H9 (cell line): ENCODE data around the gene TRIM60. TPM values are rescaled to one million over a fixed set of nuclear protein-coding genes. Genes with fewer than 3 reads are reported as not detected.

Experiments
- DNase-seq: peaks from one replicate; pipeline ENCODE4 v3.0.0-alpha.2; 2017
- H2AFZ ChIP-seq: one replicate; pipeline ENCODE4 v1.6.1; 2013; ENCODE audit warnings: mild to moderate bottlenecking, low read length, control low read depth, moderate library complexity
- H2AK5ac ChIP-seq: 2 replicates; pipeline ENCODE4 v1.6.1; 2013; ENCODE audit warnings: low read length, control low read depth, mixed read lengths; ENCODE audit not compliant: insufficient read length
- H2BK120ac ChIP-seq: one replicate; pipeline ENCODE4 v1.6.1; 2013; ENCODE audit warnings: low read depth, mild to moderate bottlenecking, low read length, control low read depth, inconsistent platforms; ENCODE audit not compliant: poor library complexity, severe bottlenecking
- H2BK12ac ChIP-seq: 2 replicates; pipeline ENCODE4 v1.6.1; 2013; ENCODE audit warnings: low read length, control low read depth, mixed read lengths, low read depth; ENCODE audit not compliant: insufficient read length
- H2BK15ac ChIP-seq: 2 replicates; pipeline ENCODE4 v1.6.1; 2013; ENCODE audit warnings: low read depth, low read length, control low read depth
- H2BK20ac ChIP-seq: one replicate; pipeline ENCODE4 v1.6.1; 2013; ENCODE audit warnings: low read depth, mild to moderate bottlenecking, low read length, control low read depth, inconsistent platforms; ENCODE audit not compliant: poor library complexity, severe bottlenecking
- H2BK5ac ChIP-seq: 2 replicates; pipeline ENCODE4 v1.6.1; 2013; ENCODE audit warnings: low read length, control low read depth, mixed read lengths; ENCODE audit not compliant: insufficient read length
- H3K14ac ChIP-seq: 2 replicates; pipeline ENCODE4 v1.6.1; 2013; ENCODE audit warnings: low read length, control low read depth; ENCODE audit not compliant: insufficient read depth
- H3K18ac ChIP-seq: 2 replicates; pipeline ENCODE4 v1.6.1; 2013; ENCODE audit warnings: low read depth, mild to moderate bottlenecking, mixed read lengths, low read length, control low read depth; ENCODE audit not compliant: insufficient read length
- H3K23ac ChIP-seq: 2 replicates; pipeline ENCODE4 v1.6.1; 2013; ENCODE audit warnings: low read length, control low read depth, mixed read lengths, low read depth; ENCODE audit not compliant: insufficient read length
- H3K23me2 ChIP-seq: 2 replicates; pipeline ENCODE4 v1.6.1; 2013; ENCODE audit warnings: low read depth, mild to moderate bottlenecking, mixed read lengths, low read length, control low read depth; ENCODE audit not compliant: insufficient read length, poor library complexity, severe bottlenecking
- H3K27ac ChIP-seq: 2 replicates; pipeline ENCODE4 v1.5.1; 2013; ENCODE audit warnings: low read length, control low read depth, mixed read lengths, low read depth; ENCODE audit not compliant: insufficient read length
- H3K27me3 ChIP-seq: 2 replicates; pipeline ENCODE4 v1.6.1; 2013; ENCODE audit warnings: low read length, control low read depth, inconsistent platforms; ENCODE audit not compliant: insufficient read depth
- H3K4ac ChIP-seq: 2 replicates; pipeline ENCODE4 v1.6.1; 2013; ENCODE audit warnings: low read depth, mild to moderate bottlenecking, control low read depth, inconsistent platforms, low read length, moderate library complexity
- H3K4me1 ChIP-seq: 2 replicates; pipeline ENCODE4 v1.6.1; 2013; ENCODE audit warnings: low read length, control low read depth, inconsistent platforms; ENCODE audit not compliant: insufficient read depth
- H3K4me2 ChIP-seq: 2 replicates; pipeline ENCODE4 v1.6.1; 2013; ENCODE audit warnings: low read length, control low read depth, mixed read lengths; ENCODE audit not compliant: insufficient read length, insufficient read depth
- H3K56ac ChIP-seq: 2 replicates; pipeline ENCODE4 v1.6.1; 2013; ENCODE audit warnings: low read depth, mild to moderate bottlenecking, mixed read lengths, low read length, control low read depth; ENCODE audit not compliant: insufficient read length
- H3K79me1 ChIP-seq: 2 replicates; pipeline ENCODE4 v1.6.1; 2013; ENCODE audit warnings: low read depth, mild to moderate bottlenecking, moderate library complexity, low read length, control low read depth, inconsistent platforms; ENCODE audit not compliant: insufficient read depth, poor library complexity, severe bottlenecking
- H3K79me2 ChIP-seq: 2 replicates; pipeline ENCODE4 v1.6.1; 2013; ENCODE audit warnings: low read length, control low read depth, inconsistent platforms; ENCODE audit not compliant: insufficient read depth
- H3K9ac ChIP-seq: 2 replicates; pipeline ENCODE4 v1.6.1; 2013; ENCODE audit warnings: low read length, control low read depth, mixed read lengths; ENCODE audit not compliant: insufficient read length; ENCODE audit errors: extremely low read depth
- H3K9me3 ChIP-seq: one replicate; pipeline ENCODE4 v1.6.1; 2013; ENCODE audit warnings: low read depth, low read length, inconsistent platforms; ENCODE audit not compliant: control insufficient read depth
- H3T11ph ChIP-seq: one replicate; pipeline ENCODE4 v1.6.1; 2013; ENCODE audit warnings: mild to moderate bottlenecking, low read length, control low read depth, inconsistent platforms
- H4K20me1 ChIP-seq: one replicate; pipeline ENCODE4 v1.6.1; 2013; ENCODE audit not compliant: control insufficient read depth, insufficient read length, insufficient read depth
- H4K5ac ChIP-seq: 2 replicates; pipeline ENCODE4 v1.6.1; 2013; ENCODE audit warnings: low read depth, mild to moderate bottlenecking, mixed read lengths, low read length, control low read depth; ENCODE audit not compliant: insufficient read length
- H4K8ac ChIP-seq: replicated peaks from 2 replicates; pipeline ENCODE4 v1.6.1; 2013; ENCODE audit warnings: low read length, control low read depth, mixed read lengths, low read depth; ENCODE audit not compliant: insufficient read length
- H4K91ac ChIP-seq: 2 replicates; pipeline ENCODE4 v1.6.1; 2013; ENCODE audit warnings: low read depth, mild to moderate bottlenecking, moderate library complexity, mixed read lengths, low read length, control low read depth; ENCODE audit not compliant: insufficient read length
- H3K27ac Mint-ChIP-seq, 3 experiments: 2 replicates in 2 of 3; 3 replicates in 1 of 3; pipeline ENCODE4 v1.8.0; 2020 to 2021; ENCODE audit warnings: mixed read lengths in 3 of 3, mild to moderate bottlenecking in 1 of 3, moderate library complexity in 1 of 3
- H3K27me3 Mint-ChIP-seq: 2 replicates; pipeline ENCODE4 v1.8.0; 2021; ENCODE audit warnings: low read depth, mild to moderate bottlenecking, moderate library complexity, mixed read lengths
- H3K36me3 Mint-ChIP-seq, 3 experiments: 2 replicates in 2 of 3; 3 replicates in 1 of 3; pipeline ENCODE4 v1.8.0; 2020 to 2021; ENCODE audit warnings: low read depth in 3 of 3, mixed read lengths in 3 of 3; ENCODE audit not compliant: insufficient read depth in 1 of 3
- H3K4me1 Mint-ChIP-seq, 2 experiments: 2 replicates each; pipeline ENCODE4 v1.8.0; 2020; ENCODE audit warnings: mixed read lengths in 2 of 2
- H3K4me3 Mint-ChIP-seq, 2 experiments: 2 replicates in 1 of 2; 3 replicates in 1 of 2; pipeline ENCODE4 v1.8.0; 2020 to 2021; ENCODE audit warnings: mild to moderate bottlenecking in 2 of 2, mixed read lengths in 2 of 2, moderate library complexity in 1 of 2
- H3K9me3 Mint-ChIP-seq, 2 experiments: 2 replicates in 1 of 2; 3 replicates in 1 of 2; pipeline ENCODE4 v1.8.0; 2020; ENCODE audit warnings: mild to moderate bottlenecking in 2 of 2, mixed read lengths in 2 of 2, moderate library complexity in 1 of 2
- WGBS: extraction: QIAGEN DNeasy Blood & Tissue Kit; methylation state at CpG from one replicate; pipeline ENCODE4 v1.1.7; 2013; ENCODE audit warnings: missing lambda C conversion rate, low lambda C conversion rate, mixed read lengths; ENCODE audit not compliant: insufficient read length; ENCODE audit errors: extremely low coverage; 5-methylcytosine and 5-hydroxymethylcytosine counted together
- total RNA-seq: library from RNA; stranded (reverse); gene quantifications from 2 replicates; pipeline ENCODE4 v1.2.1, GENCODE V29; 2021
- TF ChIP-seq, protein P1 (sequence below): fragments of 200-600 bp; sonication (generic); conservative IDR thresholded peaks from 3 replicates; pipeline ENCODE4 v1.8.0; 2021; ENCODE audit warnings: antibody characterized with exemption, mild to moderate bottlenecking

Gene TRIM60
- total RNA-seq, 1 experiment from 2014 or later: not detected

GRCh38 chr4:164997324-164997723, 34.5 kb upstream of the TRIM60 start:
- H4K91ac ChIP-seq: no peak overlapping the region

More at GRCh38 chr4:164997324-164997723, 34.5 kb upstream of the TRIM60 start:
- H4K20me1 ChIP-seq: no peaks in the 10 kb centered on the region
- WGBS: no CpG with 5 or more reads among the region's 2 CpGs
- no peaks in the 10 kb centered on the region for H3K79me1 ChIP-seq
- no peak for DNase-seq
- no peaks in the 10 kb centered on the region for H3K27me3 ChIP-seq
- H3K4me1 ChIP-seq: no peaks in the 10 kb centered on the region; the same call in 1 of the 2 replicates
- Mint-ChIP-seq H3K27ac (no peak overlapping the region), H3K4me1 (peaks cover 10 to 21% of the 10 kb centered on the region in 2 experiments), H3K4me3 (no peak overlapping the region), H3K9me3 (no peaks in the 10 kb centered on the region), H3K27me3 (no peaks in the 10 kb centered on the region), H3K36me3 (no peaks in the 10 kb centered on the region)
- no peak overlapping the region for H3K4ac ChIP-seq
- H4K8ac ChIP-seq: no peak overlapping the region
- no peaks in the 10 kb centered on the region for H3K79me2 ChIP-seq
- H3K23me2 ChIP-seq: no peaks in the 10 kb centered on the region
- H2BK15ac ChIP-seq: no peak overlapping the region
- H3K56ac ChIP-seq: no peak overlapping the region
- no peak overlapping the region for H2AK5ac ChIP-seq
- no peak overlapping the region for H3K23ac ChIP-seq
- H3K9ac ChIP-seq: no peak overlapping the region
- H3K14ac ChIP-seq: no peak overlapping the region
- no peak overlapping the region for H2BK12ac ChIP-seq
- no peak overlapping the region for H4K5ac ChIP-seq
- H3K27ac ChIP-seq: no peak overlapping the region
- no peak overlapping the region for H3K18ac ChIP-seq
- H2BK20ac ChIP-seq: no peak overlapping the region
- H2BK120ac ChIP-seq: no peak overlapping the region
- no peaks in the 10 kb centered on the region for H3K9me3 ChIP-seq
- TF ChIP-seq, protein P1, sequence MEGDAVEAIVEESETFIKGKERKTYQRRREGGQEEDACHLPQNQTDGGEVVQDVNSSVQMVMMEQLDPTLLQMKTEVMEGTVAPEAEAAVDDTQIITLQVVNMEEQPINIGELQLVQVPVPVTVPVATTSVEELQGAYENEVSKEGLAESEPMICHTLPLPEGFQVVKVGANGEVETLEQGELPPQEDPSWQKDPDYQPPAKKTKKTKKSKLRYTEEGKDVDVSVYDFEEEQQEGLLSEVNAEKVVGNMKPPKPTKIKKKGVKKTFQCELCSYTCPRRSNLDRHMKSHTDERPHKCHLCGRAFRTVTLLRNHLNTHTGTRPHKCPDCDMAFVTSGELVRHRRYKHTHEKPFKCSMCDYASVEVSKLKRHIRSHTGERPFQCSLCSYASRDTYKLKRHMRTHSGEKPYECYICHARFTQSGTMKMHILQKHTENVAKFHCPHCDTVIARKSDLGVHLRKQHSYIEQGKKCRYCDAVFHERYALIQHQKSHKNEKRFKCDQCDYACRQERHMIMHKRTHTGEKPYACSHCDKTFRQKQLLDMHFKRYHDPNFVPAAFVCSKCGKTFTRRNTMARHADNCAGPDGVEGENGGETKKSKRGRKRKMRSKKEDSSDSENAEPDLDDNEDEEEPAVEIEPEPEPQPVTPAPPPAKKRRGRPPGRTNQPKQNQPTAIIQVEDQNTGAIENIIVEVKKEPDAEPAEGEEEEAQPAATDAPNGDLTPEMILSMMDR: peak; percentile 32; the same call in 1 of the 3 replicates
- H3T11ph ChIP-seq: no peak overlapping the region
- no peak overlapping the region for H3K4me2 ChIP-seq
- H2AFZ ChIP-seq: no peak overlapping the region
- H2BK5ac ChIP-seq: no peak overlapping the region
